GM12878 (cell line): Measurements from ENCODE around the gene MAGEA2.

Experiments
- RCOR1 ChIP-seq: conservative IDR thresholded peaks from 2 replicates; pipeline ENCODE4 v1.6.1; 2012; ENCODE audit warnings: low read depth, low read length, improper control_type of control experiment
- SRF ChIP-seq, 2 experiments: IDR thresholded peaks; 2 replicates each; pipeline ENCODE4 v1.6.1; 2011; ENCODE audit warnings: low read depth in 2 of 2, low read length in 2 of 2, mild to moderate bottlenecking in 1 of 2, moderate library complexity in 1 of 2
- TF ChIP-seq, protein P1 (sequence below): IDR thresholded peaks from 2 replicates; pipeline ENCODE4 v1.6.1; 2011; ENCODE audit warnings: low read depth, mild to moderate bottlenecking, low read length, moderate library complexity, borderline replicate concordance; ENCODE audit errors: extremely low read depth

DNA sequence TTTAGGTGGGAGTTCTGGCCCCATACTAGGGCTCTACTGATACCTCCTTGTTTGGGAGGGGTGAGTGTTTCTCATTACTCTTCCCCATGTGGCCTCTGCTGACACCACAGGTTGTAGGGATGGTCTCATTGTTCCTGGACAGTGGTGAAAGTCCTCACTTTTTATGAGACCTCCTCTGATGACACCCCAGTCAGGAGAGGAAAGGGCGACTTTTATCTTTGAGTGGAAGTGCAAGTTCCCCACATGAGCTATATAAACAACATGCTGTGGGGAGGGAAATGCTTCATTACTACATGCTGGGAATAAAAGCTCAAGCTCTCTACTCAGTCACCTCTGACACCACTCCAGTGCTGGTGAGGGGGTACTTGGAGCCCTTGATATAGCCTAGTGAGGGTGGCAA, 45.3 kb upstream of the MAGEA2 start:
- TF ChIP-seq RCOR1 (no peak), SRF (IDR thresholded peaks at IDR 0.05; ENCODE audit: low read depth in 2 of 2, low read length in 2 of 2) (no peak)
- TF ChIP-seq, protein P1, sequence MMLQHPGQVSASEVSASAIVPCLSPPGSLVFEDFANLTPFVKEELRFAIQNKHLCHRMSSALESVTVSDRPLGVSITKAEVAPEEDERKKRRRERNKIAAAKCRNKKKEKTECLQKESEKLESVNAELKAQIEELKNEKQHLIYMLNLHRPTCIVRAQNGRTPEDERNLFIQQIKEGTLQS, result no peak
